HCT116 (cell line): Measurements from ENCODE around the gene FHIT. TPM values are rescaled to one million over a fixed set of nuclear protein-coding genes. Genes with fewer than 3 reads are reported as not detected.

ENCODE experiments used
- ATAC-seq: fragments of 200-7000 bp; cut with Tn5 transposase; 2 replicates; pipeline ENCODE4 v1.9.1; 2020; ENCODE audit warnings: mild to moderate bottlenecking, moderate library complexity
- BruUV-seq: library from RNA; stranded (reverse); fragments of 400-500 nt; replicated peaks from 2 replicates; lab custom pipeline; 2021; lab: Mats Ljungman, UMichigan
- CTCF ChIA-PET: fragments of 300-600 bp; sonication (Branson Sonifier 250); formaldehyde crosslinking; loops from one replicate; lab custom pipeline; 2021; ENCODE audit warnings: antibody characterized with exemption; lab: Charles Lee
- POLR2A ChIA-PET: fragments of 300-600, 350-600 bp; sonication (Branson Sonifier 250); formaldehyde crosslinking; loops from one replicate; lab custom pipeline; 2021; ENCODE audit warnings: antibody characterized with exemption; lab: Charles Lee
- RAD21 ChIA-PET, 2 experiments: fragments of 300-600 bp; sonication (Branson Sonifier 250); formaldehyde crosslinking; loops; one replicate each; lab custom pipeline; 2023; ENCODE audit warnings: low total read pairs in 2 of 2; ENCODE audit not compliant: uncharacterized antibody in 2 of 2, unreplicated experiment in 2 of 2, low non-redundant PET in 1 of 2; lab: Charles Lee
- DNase-seq: peaks from one replicate; pipeline ENCODE4 v3.0.0-alpha.2; 2010; ENCODE audit warnings: low read depth, low spot score
- H2AFZ ChIP-seq: fragments of 200-600 bp; shearing (Covaris generic), sonication (generic); 2 replicates; pipeline ENCODE4 v1.6.1; 2017; ENCODE audit warnings: low read depth, mixed run types, mixed read lengths, antibody characterized with exemption, low read length; ENCODE audit not compliant: poor library complexity, severe bottlenecking
- H3K27ac ChIP-seq: 2 replicates; pipeline ENCODE4 v1.5.1; 2012; ENCODE audit warnings: low read depth, low read length
- H3K27me3 ChIP-seq: fragments of 200-600 bp; sonication (generic); 2 replicates; pipeline ENCODE4 v1.6.1; 2016; ENCODE audit warnings: mixed run types, low read length, mixed read lengths; ENCODE audit not compliant: insufficient read depth
- H3K36me3 ChIP-seq, 2 experiments: fragments of 200-500 bp in 1 of 2; fragments of 200-600 bp in 1 of 2; sonication (Bioruptor generic) in 1 of 2; sonication (generic) in 1 of 2; 2 replicates each; pipeline versions ENCODE4 v1.5.1 to v1.6.1; 2014 to 2016; ENCODE audit warnings: low read length in 2 of 2, inconsistent platforms in 1 of 2, mixed read lengths in 1 of 2, mixed run types in 1 of 2; ENCODE audit not compliant: insufficient read depth in 2 of 2, control insufficient read depth in 1 of 2
- H3K4me1 ChIP-seq, 2 experiments: fragments of 200-600 bp in 1 of 2; sonication (generic) in 1 of 2; 2 replicates each; pipeline versions ENCODE4 v1.5.1 to v1.6.1; 2012 to 2017; ENCODE audit warnings: low read length in 2 of 2, inconsistent platforms in 1 of 2, mild to moderate bottlenecking in 1 of 2, mixed read lengths in 1 of 2, mixed run types in 1 of 2, moderate library complexity in 1 of 2; ENCODE audit not compliant: insufficient read depth in 2 of 2, control insufficient read depth in 1 of 2
- H3K4me2 ChIP-seq: fragments of 200-600 bp; sonication (generic); 2 replicates; pipeline ENCODE4 v1.6.1; 2017; ENCODE audit warnings: mixed run types, low read length, mixed read lengths
- H3K4me3 ChIP-seq, 2 experiments: fragments of 200-600 bp in 1 of 2; sonication (generic) in 1 of 2; replicated peaks in 1 of 2; 2 replicates each; pipeline ENCODE4 v1.5.1; 2011 to 2016; ENCODE audit warnings: low read length in 2 of 2, control low read depth in 1 of 2, low read depth in 1 of 2, mild to moderate bottlenecking in 1 of 2, mixed read lengths in 1 of 2, mixed run types in 1 of 2
- H3K79me2 ChIP-seq: fragments of 200-600 bp; sonication (generic); 2 replicates; pipeline ENCODE4 v1.6.1; 2017; ENCODE audit warnings: mild to moderate bottlenecking, mixed run types, low read length, moderate library complexity, mixed read lengths; ENCODE audit not compliant: insufficient read depth
- H3K9ac ChIP-seq: fragments of 200-600 bp; sonication (generic); 2 replicates; pipeline ENCODE4 v1.6.1; 2016; ENCODE audit warnings: low read length, mixed read lengths
- H3K9me2 ChIP-seq: fragments of 200-600 bp; sonication (generic), shearing (Covaris generic); 2 replicates; pipeline ENCODE4 v1.6.1; 2017; ENCODE audit warnings: mixed run types, mild to moderate bottlenecking, moderate library complexity; ENCODE audit not compliant: insufficient read depth
- H3K9me3 ChIP-seq, 2 experiments: fragments of 200-500 bp in 1 of 2; fragments of 200-600 bp in 1 of 2; sonication (Bioruptor generic) in 1 of 2; sonication (generic) in 1 of 2; 2 replicates each; pipeline ENCODE4 v1.6.1; 2014 to 2017; ENCODE audit warnings: low read length in 2 of 2, mixed read lengths in 2 of 2, inconsistent platforms in 1 of 2, low read depth in 1 of 2, mild to moderate bottlenecking in 1 of 2, mixed run types in 1 of 2, moderate library complexity in 1 of 2; ENCODE audit not compliant: control insufficient read depth in 1 of 2, insufficient read depth in 1 of 2
- H4K20me1 ChIP-seq: fragments of 200-600 bp; sonication (generic), shearing (Covaris generic); 2 replicates; pipeline ENCODE4 v1.6.1; 2017; ENCODE audit warnings: mixed run types, mild to moderate bottlenecking, moderate library complexity; ENCODE audit not compliant: insufficient read depth
- CBX3 ChIP-seq: IDR thresholded peaks from 2 replicates; pipeline ENCODE4 v1.6.1; 2012; ENCODE audit warnings: low read depth
- CEBPB ChIP-seq: IDR thresholded peaks from 2 replicates; pipeline ENCODE4 v1.6.1; 2012; ENCODE audit warnings: low read depth
- EGR1 ChIP-seq: IDR thresholded peaks from 2 replicates; pipeline ENCODE4 v1.6.1; 2012; ENCODE audit warnings: low read depth
- EZH2 ChIP-seq: fragments of 200-600 bp; sonication (generic); IDR thresholded peaks from 2 replicates; pipeline ENCODE4 v1.6.1; 2017; ENCODE audit warnings: antibody characterized with exemption, mixed run types
- EZH2phosphoT487 ChIP-seq: fragments of 200-600 bp; IDR thresholded peaks from 2 replicates; pipeline ENCODE4 v1.6.1; 2018; ENCODE audit warnings: antibody characterized with exemption, borderline replicate concordance
- FOSL1 ChIP-seq: IDR thresholded peaks from 2 replicates; pipeline ENCODE4 v1.6.1; 2012; ENCODE audit warnings: low read depth
- JUND ChIP-seq: IDR thresholded peaks from 2 replicates; pipeline ENCODE4 v1.6.1; 2012
- POLR2A ChIP-seq: IDR thresholded peaks from 2 replicates; pipeline ENCODE4 v1.7.0; 2011; ENCODE audit warnings: borderline replicate concordance; ENCODE audit not compliant: insufficient read depth, insufficient read length; ENCODE audit errors: extremely low read depth
- POLR2AphosphoS5 ChIP-seq: IDR thresholded peaks from 2 replicates; pipeline ENCODE4 v1.6.1; 2011; ENCODE audit warnings: mild to moderate bottlenecking, low read depth, low read length, moderate library complexity
- RAD21 ChIP-seq: IDR thresholded peaks from 2 replicates; pipeline ENCODE4 v1.6.1; 2012; ENCODE audit warnings: low read depth, mild to moderate bottlenecking
- SIN3A ChIP-seq: IDR thresholded peaks from 2 replicates; pipeline ENCODE4 v1.6.1; 2012; ENCODE audit warnings: low read depth
- SP1 ChIP-seq: IDR thresholded peaks from 2 replicates; pipeline ENCODE4 v1.6.1; 2012; ENCODE audit warnings: low read depth
- SRF ChIP-seq: IDR thresholded peaks from 2 replicates; pipeline ENCODE4 v1.6.1; 2012; ENCODE audit warnings: low read depth
- ZFX ChIP-seq: fragments of 450-650 bp; IDR thresholded peaks from 2 replicates; pipeline ENCODE4 v1.6.1; 2017
- ZNF274 ChIP-seq: fragments of 200-500 bp; sonication (Bioruptor generic); IDR thresholded peaks from 2 replicates; pipeline ENCODE4 v1.6.1; 2014; ENCODE audit warnings: mild to moderate bottlenecking, low read depth, low read length, inconsistent platforms
- intact Hi-C: fragments of 100-400 bp; cut with micrococcal nuclease; formaldehyde crosslinking; loops from 2 replicates; pipeline ENCODE4 v1.10.0; 2022
- total RNA-seq: library from RNA; stranded (reverse); gene quantifications from one replicate; pipeline ENCODE4 v1.2.1, GENCODE V29; 2021; ENCODE audit not compliant: unreplicated experiment
- TF ChIP-seq, protein P1 (sequence below): IDR thresholded peaks from 2 replicates; pipeline ENCODE4 v1.6.1; 2012
- TF ChIP-seq, protein P2 (sequence below): IDR thresholded peaks from 2 replicates; pipeline ENCODE4 v1.6.1; 2012; ENCODE audit warnings: low read depth
- TF ChIP-seq, protein P3 (sequence below), 3 experiments: fragments of 200-600 bp in 1 of 3; sonication (generic) in 1 of 3; IDR thresholded peaks in 2 of 3; conservative IDR thresholded peaks in 1 of 3; 2 replicates each; pipeline ENCODE4 v1.5.1; 2012 to 2017; ENCODE audit warnings: low read depth in 2 of 3, low read length in 2 of 3, antibody characterized with exemption in 1 of 3, borderline replicate concordance in 1 of 3, control low read depth in 1 of 3, mild to moderate bottlenecking in 1 of 3, mixed read lengths in 1 of 3, mixed run types in 1 of 3, moderate library complexity in 1 of 3; ENCODE audit not compliant: insufficient read depth in 1 of 3
- TF ChIP-seq, protein P4 (sequence below): IDR thresholded peaks from 2 replicates; pipeline ENCODE4 v1.6.1; 2011; ENCODE audit warnings: mild to moderate bottlenecking, low read length, moderate library complexity; ENCODE audit not compliant: insufficient replicate concordance; ENCODE audit errors: extremely low read depth
- TF ChIP-seq, protein P5 (sequence below): IDR thresholded peaks from 2 replicates; pipeline ENCODE4 v1.6.1; 2012

Gene FHIT
- total RNA-seq, 1 experiment from 2014 or later = 20.1 TPM

DNA sequence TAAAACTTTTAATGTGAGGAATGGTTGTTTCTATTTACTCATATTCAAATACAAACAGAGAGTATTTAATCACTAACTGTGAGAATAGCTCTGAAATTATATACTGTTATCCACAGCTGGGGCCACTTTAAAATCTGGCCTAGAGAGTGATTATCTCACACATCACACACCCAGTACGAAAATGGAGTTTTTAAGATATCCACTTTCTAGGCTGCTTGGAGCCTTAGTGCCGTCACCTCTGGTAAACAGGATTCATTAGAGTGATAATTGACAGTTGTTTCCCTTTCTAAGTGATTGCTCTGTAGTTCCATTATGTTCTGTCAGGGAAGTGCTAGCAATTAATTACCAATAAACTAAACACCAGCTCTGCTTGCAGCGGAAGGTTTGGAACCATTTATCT lies 942.4 kb downstream of the FHIT start:
- ChIA-PET CTCF (no interaction called here), RAD21 (no interaction called here), POLR2A (no interaction called here)
- Histone ChIP-seq H3K4me3 (no peak overlapping the region), H3K79me2 (no peaks in the 10 kb centered on the region), H3K9me2 (no peaks in the 10 kb centered on the region), H3K27me3 (no peaks in the 10 kb centered on the region), H3K4me1 (no peaks in the 10 kb centered on the region), H4K20me1 (no peaks in the 10 kb centered on the region), H3K9ac (no peak overlapping the region), H3K9me3 (no peaks in the 10 kb centered on the region), H3K27ac (no peak overlapping the region), H3K4me2 (no peak overlapping the region), H2AFZ (no peak overlapping the region), H3K36me3 (no peaks in the 10 kb centered on the region)
- ATAC-seq (no peak), DNase-seq (no peak)
- intact Hi-C loops = no loop called here
- no TSS peak for BruUV-seq
- TF ChIP-seq, protein P1, sequence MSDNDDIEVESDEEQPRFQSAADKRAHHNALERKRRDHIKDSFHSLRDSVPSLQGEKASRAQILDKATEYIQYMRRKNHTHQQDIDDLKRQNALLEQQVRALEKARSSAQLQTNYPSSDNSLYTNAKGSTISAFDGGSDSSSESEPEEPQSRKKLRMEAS = no peak
- TF ChIP-seq POLR2AphosphoS5 (no peak), ZNF274 (no peak), FOSL1 (no peak), POLR2A (no peak), SP1 (no peak), JUND (no peak), EZH2 (no peak), EGR1 (no peak), SRF (no peak), ZFX (no peak), RAD21 (no peak), SIN3A (no peak), CEBPB (no peak), EZH2phosphoT487 (no peak), CBX3 (no peak)
- TF ChIP-seq, protein P2, sequence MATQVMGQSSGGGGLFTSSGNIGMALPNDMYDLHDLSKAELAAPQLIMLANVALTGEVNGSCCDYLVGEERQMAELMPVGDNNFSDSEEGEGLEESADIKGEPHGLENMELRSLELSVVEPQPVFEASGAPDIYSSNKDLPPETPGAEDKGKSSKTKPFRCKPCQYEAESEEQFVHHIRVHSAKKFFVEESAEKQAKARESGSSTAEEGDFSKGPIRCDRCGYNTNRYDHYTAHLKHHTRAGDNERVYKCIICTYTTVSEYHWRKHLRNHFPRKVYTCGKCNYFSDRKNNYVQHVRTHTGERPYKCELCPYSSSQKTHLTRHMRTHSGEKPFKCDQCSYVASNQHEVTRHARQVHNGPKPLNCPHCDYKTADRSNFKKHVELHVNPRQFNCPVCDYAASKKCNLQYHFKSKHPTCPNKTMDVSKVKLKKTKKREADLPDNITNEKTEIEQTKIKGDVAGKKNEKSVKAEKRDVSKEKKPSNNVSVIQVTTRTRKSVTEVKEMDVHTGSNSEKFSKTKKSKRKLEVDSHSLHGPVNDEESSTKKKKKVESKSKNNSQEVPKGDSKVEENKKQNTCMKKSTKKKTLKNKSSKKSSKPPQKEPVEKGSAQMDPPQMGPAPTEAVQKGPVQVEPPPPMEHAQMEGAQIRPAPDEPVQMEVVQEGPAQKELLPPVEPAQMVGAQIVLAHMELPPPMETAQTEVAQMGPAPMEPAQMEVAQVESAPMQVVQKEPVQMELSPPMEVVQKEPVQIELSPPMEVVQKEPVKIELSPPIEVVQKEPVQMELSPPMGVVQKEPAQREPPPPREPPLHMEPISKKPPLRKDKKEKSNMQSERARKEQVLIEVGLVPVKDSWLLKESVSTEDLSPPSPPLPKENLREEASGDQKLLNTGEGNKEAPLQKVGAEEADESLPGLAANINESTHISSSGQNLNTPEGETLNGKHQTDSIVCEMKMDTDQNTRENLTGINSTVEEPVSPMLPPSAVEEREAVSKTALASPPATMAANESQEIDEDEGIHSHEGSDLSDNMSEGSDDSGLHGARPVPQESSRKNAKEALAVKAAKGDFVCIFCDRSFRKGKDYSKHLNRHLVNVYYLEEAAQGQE = no peak
- TF ChIP-seq, protein P3, sequence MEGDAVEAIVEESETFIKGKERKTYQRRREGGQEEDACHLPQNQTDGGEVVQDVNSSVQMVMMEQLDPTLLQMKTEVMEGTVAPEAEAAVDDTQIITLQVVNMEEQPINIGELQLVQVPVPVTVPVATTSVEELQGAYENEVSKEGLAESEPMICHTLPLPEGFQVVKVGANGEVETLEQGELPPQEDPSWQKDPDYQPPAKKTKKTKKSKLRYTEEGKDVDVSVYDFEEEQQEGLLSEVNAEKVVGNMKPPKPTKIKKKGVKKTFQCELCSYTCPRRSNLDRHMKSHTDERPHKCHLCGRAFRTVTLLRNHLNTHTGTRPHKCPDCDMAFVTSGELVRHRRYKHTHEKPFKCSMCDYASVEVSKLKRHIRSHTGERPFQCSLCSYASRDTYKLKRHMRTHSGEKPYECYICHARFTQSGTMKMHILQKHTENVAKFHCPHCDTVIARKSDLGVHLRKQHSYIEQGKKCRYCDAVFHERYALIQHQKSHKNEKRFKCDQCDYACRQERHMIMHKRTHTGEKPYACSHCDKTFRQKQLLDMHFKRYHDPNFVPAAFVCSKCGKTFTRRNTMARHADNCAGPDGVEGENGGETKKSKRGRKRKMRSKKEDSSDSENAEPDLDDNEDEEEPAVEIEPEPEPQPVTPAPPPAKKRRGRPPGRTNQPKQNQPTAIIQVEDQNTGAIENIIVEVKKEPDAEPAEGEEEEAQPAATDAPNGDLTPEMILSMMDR (IDR thresholded peaks at IDR 0.05 in 2 of 3, conservative IDR thresholded peaks at IDR 0.05 in 1 of 3; ENCODE audit: borderline replicate concordance in 1 of 3, insufficient read depth in 1 of 3, low read depth in 2 of 3, low read length in 2 of 3) = no peak
- TF ChIP-seq, protein P4, sequence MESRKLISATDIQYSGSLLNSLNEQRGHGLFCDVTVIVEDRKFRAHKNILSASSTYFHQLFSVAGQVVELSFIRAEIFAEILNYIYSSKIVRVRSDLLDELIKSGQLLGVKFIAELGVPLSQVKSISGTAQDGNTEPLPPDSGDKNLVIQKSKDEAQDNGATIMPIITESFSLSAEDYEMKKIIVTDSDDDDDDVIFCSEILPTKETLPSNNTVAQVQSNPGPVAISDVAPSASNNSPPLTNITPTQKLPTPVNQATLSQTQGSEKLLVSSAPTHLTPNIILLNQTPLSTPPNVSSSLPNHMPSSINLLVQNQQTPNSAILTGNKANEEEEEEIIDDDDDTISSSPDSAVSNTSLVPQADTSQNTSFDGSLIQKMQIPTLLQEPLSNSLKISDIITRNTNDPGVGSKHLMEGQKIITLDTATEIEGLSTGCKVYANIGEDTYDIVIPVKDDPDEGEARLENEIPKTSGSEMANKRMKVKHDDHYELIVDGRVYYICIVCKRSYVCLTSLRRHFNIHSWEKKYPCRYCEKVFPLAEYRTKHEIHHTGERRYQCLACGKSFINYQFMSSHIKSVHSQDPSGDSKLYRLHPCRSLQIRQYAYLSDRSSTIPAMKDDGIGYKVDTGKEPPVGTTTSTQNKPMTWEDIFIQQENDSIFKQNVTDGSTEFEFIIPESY = no peak
- TF ChIP-seq, protein P5, sequence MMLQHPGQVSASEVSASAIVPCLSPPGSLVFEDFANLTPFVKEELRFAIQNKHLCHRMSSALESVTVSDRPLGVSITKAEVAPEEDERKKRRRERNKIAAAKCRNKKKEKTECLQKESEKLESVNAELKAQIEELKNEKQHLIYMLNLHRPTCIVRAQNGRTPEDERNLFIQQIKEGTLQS = no peak
